HG03060 (cell line): ENCODE results near the gene ACOT11.

Experiments
- ATAC-seq: cut with Tn5 transposase; IDR thresholded peaks from one replicate; pipeline ENCODE4 v1.9.1; 2021; ENCODE audit warnings: low read depth, moderate number of reproducible peaks; ENCODE audit not compliant: unreplicated experiment

ACOT11 gene

DNA sequence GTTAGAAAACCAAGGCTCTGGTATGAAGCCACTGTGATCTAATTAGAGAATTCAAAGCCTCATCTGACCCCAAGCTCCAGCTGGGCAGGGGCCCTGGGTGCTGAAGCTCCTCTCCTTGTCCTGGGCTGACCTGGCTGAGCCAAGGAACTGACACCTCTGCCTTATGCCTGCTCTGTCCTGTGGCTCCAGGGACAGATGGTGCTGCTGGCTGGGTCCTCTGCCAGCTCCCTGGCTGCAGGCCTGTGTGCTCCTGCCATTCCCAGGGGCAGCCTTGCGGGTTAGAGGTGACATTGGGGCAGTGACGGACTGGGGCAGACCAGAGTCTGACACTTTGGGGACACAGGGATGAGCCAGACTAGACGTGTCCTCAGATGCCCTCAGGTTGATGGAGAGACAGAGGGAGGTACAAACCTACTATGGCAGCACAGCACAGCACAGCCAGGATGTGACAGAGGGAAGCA is 11.8 kb downstream of the ACOT11 start:
- ATAC-seq = no peak

GRCh38 chr1:54564312-54565112 is 16.5 kb downstream of the ACOT11 start:
- ATAC-seq = no peak

- ATAC-seq = no peak
These were observed 17.1 kb downstream of the ACOT11 start for GRCh38 chr1:54565113-54565501.

DNA sequence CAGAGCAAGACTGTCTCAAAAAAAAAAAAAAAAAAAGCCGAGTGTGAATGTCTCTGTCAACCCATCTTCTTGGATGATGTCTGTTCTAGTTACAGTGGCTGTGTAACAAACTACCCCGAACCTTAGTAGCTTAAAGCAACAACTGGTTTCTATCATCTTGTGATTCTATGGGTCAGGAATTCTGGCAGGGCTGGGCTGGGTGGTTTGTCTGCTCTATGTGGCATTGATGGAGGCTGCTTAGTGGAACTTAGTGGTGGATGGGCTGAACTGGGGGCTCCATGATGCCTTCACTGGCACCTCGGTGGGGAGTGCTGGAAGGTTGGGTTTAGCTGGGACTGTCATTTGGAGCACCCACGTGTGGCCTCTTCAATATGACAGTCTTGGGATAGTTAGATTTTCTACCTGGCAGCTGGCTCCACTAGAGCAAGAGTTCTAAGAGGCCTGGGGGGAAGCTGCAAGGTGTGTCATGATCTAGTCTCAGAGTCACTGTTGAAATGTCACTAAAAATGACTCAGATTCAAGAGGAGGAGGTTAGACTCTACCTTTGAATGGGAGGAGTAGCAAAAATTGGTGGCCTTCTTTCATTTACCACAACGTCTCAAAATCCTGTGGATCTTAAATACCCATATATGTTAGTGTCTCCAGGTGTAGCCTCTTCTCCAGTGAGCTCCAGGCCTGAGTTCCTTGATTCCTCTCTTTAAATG is 18.6 kb downstream of the ACOT11 start:
- ATAC-seq = no peak

DNA sequence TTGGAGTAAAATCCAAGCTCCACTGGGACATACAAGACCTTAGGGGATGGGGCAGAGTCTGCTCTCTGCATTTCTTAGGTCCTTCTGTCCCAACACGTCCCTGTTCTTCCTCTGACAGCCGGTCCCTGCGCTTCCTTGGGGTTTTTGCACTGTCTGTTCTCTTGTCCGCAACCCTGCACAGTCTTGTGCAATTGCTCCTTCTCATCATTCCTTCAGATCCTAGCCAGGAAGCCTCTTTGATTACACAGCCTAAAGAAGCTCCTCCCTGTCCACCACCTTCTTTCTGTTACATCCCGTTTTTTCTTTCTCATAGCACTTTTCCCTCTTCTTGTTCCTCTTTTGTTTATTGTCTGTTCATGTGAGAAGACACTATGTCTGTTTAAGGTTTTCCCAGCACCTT is 19.9 kb downstream of the ACOT11 start:
- ATAC-seq = no peak

DNA sequence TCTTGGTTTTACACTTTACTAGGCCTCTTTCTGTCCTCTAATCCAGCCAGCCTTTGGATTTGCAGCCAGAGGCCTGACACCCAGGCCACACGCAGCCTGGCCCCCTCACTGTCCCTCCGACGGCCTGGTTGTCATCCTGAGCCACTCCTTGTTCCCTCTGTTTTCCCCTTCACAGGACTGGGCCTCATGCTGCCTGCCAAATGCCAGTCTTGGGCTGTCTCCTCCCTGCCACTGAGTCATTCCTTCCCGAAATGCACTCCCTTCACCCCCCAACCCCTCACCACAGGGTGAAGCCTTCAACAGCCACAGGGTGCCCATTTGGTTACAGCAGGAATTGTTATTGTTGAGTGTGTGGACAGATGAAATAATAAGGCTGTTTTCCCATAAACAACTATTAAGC is 21.3 kb downstream of the ACOT11 start:
- no peak for ATAC-seq

GRCh38 chr1:54570161-54570560 is 22.1 kb downstream of the ACOT11 start:
- no peak for ATAC-seq

DNA sequence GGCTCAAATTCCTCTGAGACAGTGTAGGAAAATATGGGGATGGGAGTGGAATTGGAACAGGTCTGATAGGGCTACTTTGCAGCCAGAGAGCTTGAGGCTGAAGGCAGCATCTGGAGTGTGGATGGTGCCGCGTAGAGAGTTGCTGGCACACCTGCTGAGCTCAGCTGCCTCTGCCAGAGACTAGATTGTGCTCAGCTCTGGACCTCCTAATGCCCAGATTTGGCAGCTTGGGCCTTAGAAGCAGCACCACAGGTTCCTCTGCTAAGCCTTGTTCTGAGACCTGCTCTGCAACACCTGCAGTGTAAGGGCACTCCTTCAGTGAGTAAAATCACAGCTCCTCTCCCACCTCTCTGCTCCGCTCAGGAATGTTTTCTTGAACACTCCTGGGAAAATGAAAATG is 23.3 kb downstream of the ACOT11 start:
- ATAC-seq = no peak

DNA sequence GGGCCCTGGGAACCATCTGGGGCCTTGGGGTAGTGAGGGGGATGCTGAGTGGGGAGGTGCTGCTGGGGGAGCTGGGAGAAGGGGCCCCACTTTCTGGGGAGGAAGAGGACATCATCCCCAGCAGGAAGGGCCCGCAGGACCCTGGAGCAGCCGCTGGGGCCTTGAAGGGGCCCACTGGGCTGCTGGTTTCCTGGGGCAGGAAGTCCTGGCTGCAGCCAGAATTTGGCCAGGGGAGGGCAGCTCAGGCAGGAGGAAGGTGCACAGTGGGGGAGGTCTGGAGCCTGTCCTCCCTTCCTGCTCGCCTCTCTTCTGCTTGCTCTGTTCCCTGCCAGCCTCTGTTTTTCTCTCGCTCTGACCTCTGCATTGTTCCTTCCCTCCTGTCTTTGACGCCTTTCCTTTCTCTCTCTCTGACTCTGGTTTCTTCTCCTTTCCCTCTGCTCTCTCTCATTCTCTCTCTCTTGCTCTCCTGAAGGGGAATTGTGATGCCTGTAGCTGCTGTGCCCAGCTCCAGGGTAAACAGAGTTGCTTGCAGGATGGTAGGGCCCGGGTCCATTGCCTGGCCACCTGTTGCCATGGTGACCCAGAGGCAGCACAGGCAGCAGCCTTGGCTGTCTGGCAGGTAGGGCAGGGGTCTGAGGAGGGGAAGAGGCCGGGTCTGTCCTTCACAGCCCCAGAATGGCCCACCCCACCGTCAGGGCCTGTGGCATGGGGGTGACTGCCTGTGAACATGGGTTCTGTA is 23.9 kb downstream of the ACOT11 start:
- ATAC-seq = no peak

- no peak for ATAC-seq
These were observed 24.5 kb downstream of the ACOT11 start for GRCh38 chr1:54572542-54572850.

DNA sequence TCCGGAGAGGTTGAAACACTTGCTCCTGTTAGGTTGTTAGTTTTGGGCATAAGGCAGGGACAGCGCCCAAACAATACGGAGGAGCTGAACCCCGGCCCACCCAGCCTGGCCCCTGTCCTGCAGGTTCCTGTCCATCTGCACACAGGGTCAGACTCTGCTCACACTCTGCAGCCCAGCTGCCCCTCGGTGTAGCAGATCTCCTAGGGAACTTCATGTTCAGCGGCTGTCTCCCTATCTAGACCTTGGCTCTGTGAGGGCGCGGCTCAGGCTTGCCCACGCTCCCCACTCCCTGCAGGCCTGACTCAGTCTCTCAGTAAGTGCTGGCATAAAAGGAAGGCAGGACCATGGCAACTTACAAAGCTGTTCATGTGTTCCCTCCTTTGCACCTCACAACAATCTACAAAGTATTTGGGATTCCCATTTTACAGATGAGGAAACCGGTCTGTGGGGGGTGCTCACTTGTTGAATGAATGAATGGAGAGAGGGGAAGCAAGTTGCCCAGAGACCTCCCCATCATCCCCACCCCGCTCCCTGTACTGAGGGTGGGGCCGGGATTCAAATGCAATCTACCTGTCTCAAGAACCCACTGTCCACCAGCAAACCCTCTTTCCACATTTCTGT is 26.2 kb downstream of the ACOT11 start:
- no peak for ATAC-seq

DNA sequence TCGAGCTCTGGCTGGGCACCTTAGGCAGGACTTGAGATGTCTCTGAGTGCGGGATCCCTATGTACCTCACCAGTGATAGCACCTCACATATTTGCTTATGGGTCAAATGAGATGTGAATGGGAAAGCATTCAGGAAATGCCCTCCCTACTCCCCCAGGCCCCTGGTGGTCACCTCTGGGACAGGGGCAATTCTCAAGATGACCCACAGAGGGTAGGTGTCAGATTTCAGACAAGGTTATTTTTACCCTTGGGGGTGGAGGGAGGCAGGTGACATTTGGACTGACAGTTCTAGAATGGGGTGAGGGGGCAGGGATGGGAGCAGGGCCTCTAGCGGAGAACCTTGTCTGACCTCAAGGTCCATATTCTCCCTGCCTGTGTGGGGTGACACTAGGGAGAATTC is 27.1 kb downstream of the ACOT11 start:
- no peak for ATAC-seq

- no peak for ATAC-seq
These were observed 27.7 kb downstream of the ACOT11 start for GRCh38 chr1:54575605-54576290.

DNA sequence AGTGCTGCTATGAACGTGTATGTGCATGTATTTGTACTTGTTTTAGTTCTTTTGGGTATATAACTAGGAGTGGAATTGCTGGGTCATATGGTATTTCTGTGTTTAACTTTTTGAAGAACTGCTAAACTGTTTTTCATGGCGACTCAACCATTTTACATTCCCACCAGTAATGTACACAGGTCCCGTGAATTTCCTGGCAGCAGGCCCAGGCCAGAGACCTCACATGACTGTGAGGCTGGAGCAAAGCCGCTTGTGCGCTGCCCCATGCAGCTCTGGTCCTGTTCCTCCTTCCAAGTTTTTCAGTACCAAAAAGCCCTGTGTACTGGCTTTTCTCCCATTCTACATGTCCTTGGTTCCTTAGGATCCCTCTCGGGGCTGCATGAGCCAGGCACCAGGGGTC is 29.6 kb downstream of the ACOT11 start:
- no peak for ATAC-seq

GRCh38 chr1:54579337-54579781 is 31.3 kb downstream of the ACOT11 start:
- ATAC-seq = no peak

GRCh38 chr1:54580856-54581550 is 33.0 kb downstream of the ACOT11 start:
- no peak for ATAC-seq

- ATAC-seq = no peak
These were observed 33.6 kb downstream of the ACOT11 start for GRCh38 chr1:54581621-54582035.

GRCh38 chr1:54582566-54583306 is 34.7 kb downstream of the ACOT11 start:
- no peak for ATAC-seq

DNA sequence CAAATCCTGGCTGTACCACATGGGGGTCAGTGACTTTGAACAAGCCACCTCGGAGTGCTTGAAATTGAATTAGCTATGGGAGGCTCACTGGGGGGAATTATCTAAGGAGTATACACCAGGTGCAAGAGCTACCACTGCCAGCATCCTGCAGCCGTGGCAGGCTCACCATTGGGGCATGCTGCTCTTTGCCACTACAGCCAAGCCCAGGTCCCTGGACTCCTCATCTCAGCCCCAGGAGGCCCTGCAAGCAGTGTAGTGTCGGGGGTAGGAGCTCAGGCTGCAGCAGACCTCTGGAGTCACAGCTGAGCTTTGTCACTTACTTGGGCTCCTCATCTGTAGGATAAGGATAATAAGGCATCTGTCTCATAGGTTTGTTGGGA is 35.3 kb downstream of the ACOT11 start:
- no peak for ATAC-seq
